Dendritic cell treated with granulocyte-macrophage colony-stimulating factor and Interleukin-4, amounts not matched to agents 40 ng/mL and 50 ng/mL, for 4 days (primary cell): Measurements from ENCODE around the gene CCDC6.
A peak's percentile ranks its signal among the peaks of the same experiment; 100 is the strongest.

Experiments
- H3K27ac Mint-ChIP-seq: one replicate; pipeline ENCODE4 v1.8.0; 2022; ENCODE audit warnings: mild to moderate bottlenecking, mixed read lengths
- H3K27me3 Mint-ChIP-seq: one replicate; pipeline ENCODE4 v1.8.0; 2022; ENCODE audit warnings: mild to moderate bottlenecking, mixed read lengths
- H3K36me3 Mint-ChIP-seq: one replicate; pipeline ENCODE4 v1.8.0; 2022; ENCODE audit warnings: low read depth, mixed read lengths
- H3K4me1 Mint-ChIP-seq: one replicate; pipeline ENCODE4 v1.8.0; 2022; ENCODE audit warnings: low read depth, mixed read lengths
- H3K4me3 Mint-ChIP-seq: one replicate; pipeline ENCODE4 v1.8.0; 2022; ENCODE audit warnings: mild to moderate bottlenecking, moderate library complexity, mixed read lengths
- H3K9me3 Mint-ChIP-seq: one replicate; pipeline ENCODE4 v1.8.0; 2022; ENCODE audit warnings: mixed read lengths
- intact Hi-C: fragments of 100-400 bp; cut with micrococcal nuclease; formaldehyde crosslinking; loops from one replicate; pipeline ENCODE4 v1.15.0; 2022

Gene CCDC6

DNA sequence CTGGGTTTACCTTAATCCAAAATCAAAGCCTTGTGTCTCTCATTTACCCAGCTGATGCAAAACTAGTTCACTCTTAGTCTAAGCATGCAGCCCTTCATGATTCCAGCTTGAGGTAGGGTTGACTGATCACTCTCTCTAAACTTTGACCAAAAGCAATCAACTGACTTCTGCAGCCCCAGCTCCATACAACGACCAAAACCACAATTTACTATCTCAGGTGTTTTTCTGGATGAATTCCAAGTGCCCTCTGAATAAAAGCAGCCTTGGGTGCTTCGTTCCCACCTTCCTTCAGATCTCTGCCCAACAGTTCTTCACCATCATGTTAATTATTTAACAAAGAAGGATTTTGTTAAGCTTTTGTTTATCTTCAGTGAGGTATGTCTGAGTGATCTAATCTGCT, 62.6 kb downstream of the CCDC6 start:
- peaks cover 13% of the 10 kb centered on the region for H3K4me1 Mint-ChIP-seq
- no peak overlapping the region for H3K4me3 Mint-ChIP-seq
- no peak overlapping the region for H3K27ac Mint-ChIP-seq
- H3K36me3 Mint-ChIP-seq = peaks cover 97% of the 10 kb centered on the region
- no peaks in the 10 kb centered on the region for H3K9me3 Mint-ChIP-seq
- intact Hi-C loops = no loop called here
- no peaks in the 10 kb centered on the region for H3K27me3 Mint-ChIP-seq

DNA sequence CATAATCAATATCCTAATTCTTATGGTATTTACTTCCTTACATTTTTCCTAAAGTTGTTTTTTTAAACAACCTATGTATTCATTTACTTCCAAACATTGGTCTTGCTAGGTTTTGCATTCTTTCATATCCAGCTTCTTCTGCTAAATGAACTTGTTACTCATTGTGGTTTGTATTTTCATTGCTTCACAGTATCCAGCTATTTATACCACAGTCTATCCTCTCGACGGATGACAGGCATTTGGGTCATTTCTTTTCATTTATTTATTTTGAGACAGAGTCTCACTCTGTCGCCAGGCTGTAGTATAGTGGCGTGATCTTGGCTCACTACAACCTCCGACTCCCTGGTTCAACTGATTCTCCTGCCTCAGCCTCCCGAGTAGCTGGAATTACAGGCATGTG, 66.8 kb downstream of the CCDC6 start:
- peaks cover 68% of the 10 kb centered on the region for H3K36me3 Mint-ChIP-seq
- intact Hi-C loops = no loop called here
- H3K4me1 Mint-ChIP-seq = peaks cover 21% of the 10 kb centered on the region
- H3K27ac Mint-ChIP-seq = no peak overlapping the region
- no peaks in the 10 kb centered on the region for H3K27me3 Mint-ChIP-seq
- H3K4me3 Mint-ChIP-seq = no peak overlapping the region
- H3K9me3 Mint-ChIP-seq = no peaks in the 10 kb centered on the region

DNA sequence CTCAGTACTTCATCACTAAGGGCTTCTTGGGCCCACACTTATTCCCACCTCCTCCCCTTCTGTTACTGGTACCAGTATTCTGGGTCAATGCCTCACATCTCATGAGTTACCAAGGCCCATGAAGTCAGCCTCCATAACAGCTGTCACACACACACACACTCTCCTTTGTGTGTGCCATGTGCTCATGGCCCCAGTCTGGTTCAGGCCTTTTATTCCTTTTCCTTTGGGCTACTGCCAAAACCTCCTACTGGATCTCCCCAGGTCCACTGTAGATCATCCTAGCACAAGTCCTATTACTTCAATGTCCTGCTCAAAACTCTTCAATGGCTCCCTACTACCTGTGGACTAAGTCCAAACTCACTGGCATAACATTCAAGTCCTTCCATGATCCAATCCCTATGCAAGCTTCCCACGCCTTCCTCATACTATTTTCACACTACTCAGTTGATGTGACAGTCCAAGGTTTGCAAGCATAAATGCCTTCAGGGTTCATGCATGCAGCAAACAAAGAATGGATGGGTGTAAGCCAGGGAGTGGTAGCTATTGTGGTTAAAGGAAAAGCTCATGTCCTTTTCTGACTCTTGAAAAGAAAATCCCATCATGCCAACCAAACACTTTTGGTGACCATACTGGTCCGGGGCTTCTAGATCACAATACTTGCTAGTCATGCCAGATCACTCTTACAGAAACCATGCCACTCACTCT, 68.1 kb downstream of the CCDC6 start:
- peaks cover 55% of the 10 kb centered on the region for H3K36me3 Mint-ChIP-seq
- no peaks in the 10 kb centered on the region for H3K9me3 Mint-ChIP-seq
- no peaks in the 10 kb centered on the region for H3K27me3 Mint-ChIP-seq
- intact Hi-C loops = no loop called here
- peaks cover 21% of the 10 kb centered on the region for H3K4me1 Mint-ChIP-seq
- H3K4me3 Mint-ChIP-seq = no peak overlapping the region
- H3K27ac Mint-ChIP-seq = no peak overlapping the region

DNA sequence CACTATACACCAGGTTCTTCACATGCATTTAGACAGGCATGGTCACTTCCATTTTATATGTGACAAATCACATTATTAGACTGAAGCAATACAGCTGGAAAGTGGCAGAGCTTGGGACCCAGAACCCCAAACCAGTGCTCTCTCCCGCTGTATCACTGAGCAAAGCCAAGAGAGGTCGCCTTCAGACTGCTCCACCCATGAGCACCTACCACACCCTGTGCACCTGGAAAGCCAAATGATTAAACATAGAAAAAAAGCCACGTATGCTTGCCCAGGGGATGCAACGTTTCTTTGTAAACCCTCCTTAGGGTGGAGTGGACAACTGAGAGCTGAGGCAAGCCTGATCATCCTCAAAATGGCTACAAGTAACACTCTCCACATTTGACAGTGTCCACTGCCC, 72.5 kb downstream of the CCDC6 start:
- Mint-ChIP-seq H3K36me3 (peaks cover 40% of the 10 kb centered on the region), H3K4me1 (peaks cover 31% of the 10 kb centered on the region), H3K27ac (no peak overlapping the region), H3K9me3 (no peaks in the 10 kb centered on the region), H3K27me3 (no peaks in the 10 kb centered on the region), H3K4me3 (no peak overlapping the region)
- intact Hi-C loops = no loop called here

DNA sequence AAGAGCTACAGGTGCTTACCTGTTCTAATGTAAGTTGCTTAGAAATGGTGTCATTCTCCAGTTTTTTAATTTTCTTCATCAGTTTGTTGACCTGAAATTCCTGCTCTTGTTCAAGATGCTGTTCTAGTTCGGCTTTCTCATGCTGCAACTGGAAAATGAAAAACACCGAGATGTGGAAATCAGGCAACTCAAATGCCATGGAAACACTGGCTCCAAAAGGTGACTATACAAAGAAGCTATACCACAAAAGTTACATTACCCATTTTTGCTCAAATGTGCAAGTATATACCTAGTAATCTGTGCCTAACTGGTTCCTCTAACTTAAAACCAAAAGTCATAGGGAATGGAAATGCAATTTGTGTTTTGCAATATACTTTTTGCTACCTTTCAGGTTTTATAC, 73.8 kb downstream of the CCDC6 start:
- Mint-ChIP-seq H3K36me3 (peaks cover 34% of the 10 kb centered on the region), H3K27ac (no peak overlapping the region), H3K4me3 (no peak overlapping the region), H3K4me1 (peaks cover 28% of the 10 kb centered on the region), H3K9me3 (no peaks in the 10 kb centered on the region), H3K27me3 (no peaks in the 10 kb centered on the region)
- intact Hi-C loops = no loop called here

DNA sequence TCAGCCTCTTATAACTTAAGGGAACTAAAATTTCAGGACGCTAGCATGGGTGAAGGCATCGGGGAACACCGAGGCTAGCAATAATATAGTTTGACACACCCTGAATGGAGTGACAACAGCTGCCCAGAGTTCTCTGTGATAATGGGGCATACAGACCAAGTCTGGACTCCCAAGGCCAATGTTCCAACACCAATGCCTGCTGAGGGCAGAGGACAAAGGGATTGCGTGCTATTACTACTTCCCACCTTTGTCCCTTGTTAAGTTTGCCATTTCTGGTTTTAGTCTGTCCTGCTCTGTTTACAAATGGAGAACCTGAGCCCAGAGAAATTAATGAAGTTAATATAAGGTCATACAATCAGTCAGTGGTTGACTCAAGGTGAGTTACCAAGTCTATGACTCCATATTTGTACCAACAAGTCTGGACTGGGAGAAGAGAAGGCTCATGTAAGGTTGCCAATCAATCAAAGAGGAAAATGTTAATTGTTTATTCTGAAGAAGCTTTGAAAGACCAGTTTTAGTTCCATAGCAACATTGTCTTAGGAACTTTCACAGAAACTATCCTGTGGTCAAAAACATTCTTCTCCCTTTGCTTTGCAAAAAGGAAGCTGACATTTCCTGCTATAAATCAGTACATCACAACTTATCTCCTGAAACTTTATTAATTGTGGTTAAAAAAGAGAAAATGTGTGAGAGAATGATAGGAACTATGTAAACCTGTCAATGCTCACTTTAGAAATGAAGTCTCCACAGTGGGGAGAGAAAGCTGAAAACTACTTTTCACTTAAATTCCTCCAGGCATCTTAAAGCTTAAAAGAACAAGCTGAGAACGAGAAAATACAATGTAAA, 74.5 kb downstream of the CCDC6 start:
- peaks cover 28% of the 10 kb centered on the region for H3K4me1 Mint-ChIP-seq

DNA sequence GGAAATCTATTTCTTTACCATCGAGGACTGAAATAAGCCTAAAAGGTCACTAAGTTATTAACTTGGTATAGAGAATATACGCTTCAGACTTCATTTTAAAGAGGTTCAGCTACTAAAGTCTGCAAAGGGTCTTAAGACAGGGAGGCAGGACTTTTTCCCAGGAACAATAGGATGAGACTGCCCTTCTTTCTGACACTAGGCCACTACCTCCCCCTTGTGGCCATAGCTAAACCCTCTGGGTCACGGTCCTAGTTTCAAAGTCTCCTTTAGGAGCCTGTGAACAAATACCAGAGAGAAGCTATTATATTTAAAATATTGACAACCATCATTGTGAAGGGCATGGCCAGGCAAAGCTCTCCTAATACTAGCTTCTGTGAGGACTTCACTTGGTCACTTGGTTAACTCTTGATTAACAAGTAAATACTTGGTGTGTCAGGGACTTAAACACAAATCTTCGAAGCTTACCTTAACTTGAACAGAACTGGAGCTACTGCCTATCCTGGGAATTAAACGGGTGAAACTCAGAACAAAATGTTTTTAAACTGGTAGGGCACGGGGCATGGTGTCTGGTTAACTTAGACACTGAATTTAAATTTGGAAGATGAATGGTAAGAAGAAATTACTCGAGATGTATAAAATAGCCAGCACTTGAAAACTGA, 75.6 kb downstream of the CCDC6 start:
- Mint-ChIP-seq H3K9me3 (no peaks in the 10 kb centered on the region), H3K27ac (no peak overlapping the region), H3K27me3 (no peaks in the 10 kb centered on the region), H3K4me3 (no peak overlapping the region), H3K4me1 (peaks cover 28% of the 10 kb centered on the region), H3K36me3 (peaks cover 47% of the 10 kb centered on the region)
- intact Hi-C loops = loop anchor here (2.0 kb wide), 1 partner anchor 204 kb away; no protein-coding TSS in a partner anchor

More for the DNA sequence above, 74.5 kb downstream of the CCDC6 start:
- no peak overlapping the region for H3K4me3 Mint-ChIP-seq
- H3K27me3 Mint-ChIP-seq = no peaks in the 10 kb centered on the region
- intact Hi-C loops = loop anchor here (2.0 kb wide), 1 partner anchor 205 kb away; no protein-coding TSS in a partner anchor
- no peaks in the 10 kb centered on the region for H3K9me3 Mint-ChIP-seq
- H3K36me3 Mint-ChIP-seq = peaks cover 36% of the 10 kb centered on the region
- H3K27ac Mint-ChIP-seq = peak overlapping the region; percentile 32

DNA sequence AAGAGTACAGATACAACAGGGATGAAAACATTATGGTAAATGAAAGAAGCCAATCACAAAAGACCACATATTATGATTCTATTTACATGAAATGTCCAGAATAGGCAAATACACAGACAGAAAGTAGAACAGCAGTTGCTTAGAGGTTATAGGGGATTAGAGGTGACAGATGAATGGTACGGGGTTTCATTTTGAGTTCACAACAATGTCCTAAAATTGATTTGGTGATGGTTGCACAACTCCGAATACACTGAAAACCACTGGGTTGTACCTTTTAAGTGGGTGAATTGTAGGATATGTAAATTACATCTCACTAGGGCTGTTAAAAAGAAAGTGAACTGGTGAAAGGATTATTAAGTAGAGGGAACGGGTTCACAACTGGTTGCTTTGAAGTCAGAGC, 76.8 kb downstream of the CCDC6 start:
- Mint-ChIP-seq H3K36me3 (peaks cover 53% of the 10 kb centered on the region), H3K4me3 (no peak overlapping the region), H3K27me3 (no peaks in the 10 kb centered on the region), H3K4me1 (peaks cover 28% of the 10 kb centered on the region), H3K9me3 (peaks cover 8% of the 10 kb centered on the region), H3K27ac (peak overlapping the region; percentile 56)
- intact Hi-C loops = no loop called here

DNA sequence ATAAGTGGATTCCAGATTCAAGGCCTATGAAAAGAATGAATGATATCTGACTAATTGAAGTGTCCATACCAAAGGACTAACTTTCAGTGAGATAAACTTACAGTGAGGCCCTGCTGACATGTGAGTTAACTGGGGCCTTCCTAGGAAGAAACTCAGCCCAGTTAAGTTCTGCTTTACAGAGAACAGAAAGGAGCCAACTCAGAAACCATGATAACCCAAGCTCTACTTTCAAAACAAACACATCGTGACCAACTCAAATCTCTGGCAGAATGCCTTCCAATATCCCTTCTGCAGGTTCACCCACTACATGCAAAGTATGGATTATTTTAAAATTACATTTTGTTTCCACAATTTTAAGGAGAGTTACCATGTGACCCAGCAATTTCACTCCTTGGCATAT, 77.3 kb downstream of the CCDC6 start:
- intact Hi-C loops = no loop called here
- H3K4me1 Mint-ChIP-seq = peaks cover 28% of the 10 kb centered on the region

DNA sequence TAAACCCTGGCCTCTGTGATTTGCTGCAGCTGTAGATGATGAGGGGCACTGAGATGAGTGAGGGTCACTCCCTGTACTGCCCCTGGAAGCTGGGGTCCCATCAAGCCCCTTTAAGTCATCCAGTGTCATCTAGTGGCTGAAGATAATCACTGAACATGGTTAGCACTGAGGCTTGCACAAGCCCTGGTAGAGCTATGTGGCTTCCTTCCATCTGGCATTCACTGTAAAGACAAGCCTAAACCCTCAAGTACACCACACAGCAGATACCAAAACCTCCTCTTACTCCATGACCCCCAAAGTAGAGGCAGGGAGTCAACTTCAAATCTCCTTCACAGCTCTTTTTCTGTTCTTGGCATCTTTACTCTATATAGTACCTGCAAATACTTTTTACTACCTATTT, 80.4 kb downstream of the CCDC6 start:
- peaks cover 14% of the 10 kb centered on the region for H3K4me1 Mint-ChIP-seq
- H3K4me3 Mint-ChIP-seq = no peak overlapping the region
- intact Hi-C loops = no loop called here
- no peak overlapping the region for H3K27ac Mint-ChIP-seq
- no peaks in the 10 kb centered on the region for H3K27me3 Mint-ChIP-seq
- peaks cover 45% of the 10 kb centered on the region for H3K36me3 Mint-ChIP-seq
- peaks cover 8% of the 10 kb centered on the region for H3K9me3 Mint-ChIP-seq

More for the DNA sequence above, 77.3 kb downstream of the CCDC6 start:
- H3K4me3 Mint-ChIP-seq = no peak overlapping the region
- H3K36me3 Mint-ChIP-seq = peaks cover 53% of the 10 kb centered on the region
- H3K9me3 Mint-ChIP-seq = peaks cover 8% of the 10 kb centered on the region
- peak overlapping the region; percentile 56 for H3K27ac Mint-ChIP-seq
- no peaks in the 10 kb centered on the region for H3K27me3 Mint-ChIP-seq

DNA sequence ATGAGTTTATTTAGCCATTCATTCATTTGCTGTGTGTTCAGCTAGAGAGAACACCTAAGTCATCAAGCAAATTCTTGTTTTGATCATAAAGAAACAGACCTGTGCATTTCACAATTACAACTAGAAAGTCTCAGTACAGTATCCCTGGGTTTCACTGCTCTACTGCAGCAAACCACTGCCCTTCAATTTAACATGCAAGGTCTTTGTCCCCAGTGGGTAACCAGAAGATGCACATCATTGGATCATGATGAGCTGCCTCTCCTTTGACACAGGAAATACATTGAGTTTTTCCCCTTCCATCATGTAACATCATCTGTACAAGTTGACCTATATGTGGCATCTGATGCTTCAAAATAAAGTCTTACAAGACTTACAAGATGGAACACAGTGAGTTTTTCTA, 82.6 kb downstream of the CCDC6 start:
- H3K4me3 Mint-ChIP-seq = no peak overlapping the region

DNA sequence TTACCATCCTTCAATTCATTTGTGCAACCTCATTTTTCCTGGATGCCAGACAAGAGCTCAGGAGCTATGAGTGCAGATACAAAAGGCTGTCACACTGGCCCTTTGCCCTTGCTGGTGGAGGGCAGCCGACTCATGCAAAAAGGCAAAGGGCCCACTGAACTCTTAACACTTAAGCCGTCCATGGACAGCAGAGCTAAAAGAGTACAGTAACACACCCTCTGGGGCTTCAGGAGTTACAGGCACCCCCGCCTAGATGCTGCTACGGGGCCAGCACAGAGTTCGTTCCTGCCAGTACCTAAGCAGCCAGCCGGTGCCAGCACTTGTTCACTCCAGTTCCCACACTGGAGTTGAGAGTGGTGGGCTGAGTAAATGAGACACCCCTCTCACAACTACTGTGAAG, 83.2 kb downstream of the CCDC6 start:
- intact Hi-C loops = no loop called here
- H3K9me3 Mint-ChIP-seq = peaks cover 8% of the 10 kb centered on the region
- no peak overlapping the region for H3K27ac Mint-ChIP-seq
- H3K27me3 Mint-ChIP-seq = no peaks in the 10 kb centered on the region
- H3K36me3 Mint-ChIP-seq = peaks cover 36% of the 10 kb centered on the region
- no peak overlapping the region for H3K4me3 Mint-ChIP-seq
- peaks cover 5% of the 10 kb centered on the region for H3K4me1 Mint-ChIP-seq

More for the DNA sequence above, 82.6 kb downstream of the CCDC6 start:
- H3K4me1 Mint-ChIP-seq = peaks cover 3% of the 10 kb centered on the region
- no peaks in the 10 kb centered on the region for H3K27me3 Mint-ChIP-seq
- no peak overlapping the region for H3K27ac Mint-ChIP-seq
- peaks cover 8% of the 10 kb centered on the region for H3K9me3 Mint-ChIP-seq
- intact Hi-C loops = no loop called here
- H3K36me3 Mint-ChIP-seq = peaks cover 39% of the 10 kb centered on the region

DNA sequence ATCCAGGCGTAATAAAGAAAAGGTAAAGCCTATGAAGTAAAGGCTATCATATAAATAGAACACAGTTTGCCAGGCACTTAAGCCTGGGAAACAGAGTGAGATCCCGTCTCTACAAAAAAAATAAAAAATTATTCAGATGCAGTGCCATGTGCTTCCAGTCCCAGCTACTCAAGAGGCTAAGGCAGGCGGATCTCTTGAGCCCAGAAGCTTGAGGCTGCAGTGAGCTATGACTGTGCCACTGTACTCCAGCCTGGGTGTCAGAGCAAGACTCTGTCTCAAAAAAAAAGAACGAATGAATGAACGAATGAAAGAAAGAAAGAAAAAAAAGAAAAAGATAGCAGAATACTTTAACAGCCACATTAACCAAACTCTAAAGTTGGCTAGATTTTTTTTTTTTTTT, 85.9 kb downstream of the CCDC6 start:
- Mint-ChIP-seq H3K4me1 (peaks cover 11% of the 10 kb centered on the region), H3K27ac (no peak overlapping the region), H3K27me3 (no peaks in the 10 kb centered on the region), H3K36me3 (peaks cover 35% of the 10 kb centered on the region), H3K9me3 (peaks cover 7% of the 10 kb centered on the region), H3K4me3 (no peak overlapping the region)
- intact Hi-C loops = no loop called here

DNA sequence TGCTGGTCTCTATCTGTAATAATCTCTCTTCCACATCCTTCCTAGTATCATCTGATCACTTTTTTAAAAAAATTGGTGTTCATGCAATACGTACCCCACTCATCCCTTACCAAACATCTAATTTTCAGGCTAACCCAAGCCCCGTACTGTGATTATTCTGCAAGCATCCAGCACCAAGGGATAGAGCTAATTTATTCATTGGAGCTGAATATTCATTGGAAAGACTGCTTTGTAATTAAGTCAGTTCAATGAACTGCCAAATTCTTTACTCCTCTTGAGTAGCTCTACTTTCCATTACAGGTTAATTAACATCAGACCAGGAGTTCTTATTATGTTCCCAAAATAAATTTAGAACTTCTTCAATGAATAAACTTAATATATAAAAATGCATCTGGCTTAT, 86.7 kb downstream of the CCDC6 start:
- H3K36me3 Mint-ChIP-seq = peaks cover 38% of the 10 kb centered on the region
- H3K27ac Mint-ChIP-seq = no peak overlapping the region
- H3K4me3 Mint-ChIP-seq = no peak overlapping the region
- no peaks in the 10 kb centered on the region for H3K9me3 Mint-ChIP-seq
- intact Hi-C loops = no loop called here
- peaks cover 11% of the 10 kb centered on the region for H3K4me1 Mint-ChIP-seq
- no peaks in the 10 kb centered on the region for H3K27me3 Mint-ChIP-seq
